ENCODE measurements around the gene GABARAPL2. TPM values are rescaled to one million over a fixed set of nuclear protein-coding genes. Genes with fewer than 3 reads are reported as not detected.

GABARAPL2 gene
- total RNA-seq, 1 donor from 2014 or later, result 105 TPM

DNA sequence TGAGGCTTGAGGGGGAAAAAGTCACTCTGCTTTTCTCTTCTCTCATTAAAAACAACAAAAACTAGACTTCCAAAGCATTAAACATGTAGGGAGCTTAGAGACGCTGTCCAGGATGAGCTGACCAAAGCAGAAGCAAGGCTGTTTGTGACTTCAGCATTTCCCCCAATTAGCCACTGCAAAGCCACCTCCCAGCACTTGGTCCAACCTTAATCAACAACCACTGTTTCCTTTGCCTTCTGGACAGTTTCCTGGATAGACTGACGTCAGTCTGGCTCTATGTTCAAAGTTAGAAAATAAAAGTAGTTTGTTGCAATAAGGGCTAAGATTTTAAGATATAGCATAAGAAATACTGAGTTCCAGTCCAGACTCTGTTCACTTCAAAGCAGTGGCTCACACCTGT, 13.2 kb upstream of the GABARAPL2 start:
- DNase-seq (ENCODE audit: low read depth), result no peak

DNA sequence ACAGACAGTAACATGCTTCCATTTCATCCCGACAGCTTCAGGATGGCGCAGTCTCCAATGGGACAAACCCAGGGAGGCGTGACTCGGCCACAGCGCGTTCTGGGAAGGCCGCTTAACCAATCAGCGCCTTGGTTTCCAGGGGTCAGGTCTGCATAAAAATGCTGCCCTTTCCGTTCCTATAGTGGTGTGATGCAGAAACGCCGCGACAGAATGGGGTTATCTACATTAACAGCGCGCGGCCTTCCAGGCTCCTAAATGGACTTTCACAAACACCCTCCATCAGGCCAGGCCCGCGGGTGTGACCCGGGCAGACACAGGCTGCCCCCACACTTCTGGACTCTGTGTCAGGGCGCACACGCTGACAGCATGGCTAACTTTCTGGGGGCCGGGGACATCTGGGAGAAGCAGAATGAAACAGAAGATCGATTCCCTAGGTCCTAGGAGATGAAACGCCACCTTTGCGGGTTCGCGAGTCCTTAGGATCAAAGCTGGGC, 10.9 kb upstream of the GABARAPL2 start:
- peak; percentile 93 for DNase-seq (ENCODE audit: low read depth)

DNA sequence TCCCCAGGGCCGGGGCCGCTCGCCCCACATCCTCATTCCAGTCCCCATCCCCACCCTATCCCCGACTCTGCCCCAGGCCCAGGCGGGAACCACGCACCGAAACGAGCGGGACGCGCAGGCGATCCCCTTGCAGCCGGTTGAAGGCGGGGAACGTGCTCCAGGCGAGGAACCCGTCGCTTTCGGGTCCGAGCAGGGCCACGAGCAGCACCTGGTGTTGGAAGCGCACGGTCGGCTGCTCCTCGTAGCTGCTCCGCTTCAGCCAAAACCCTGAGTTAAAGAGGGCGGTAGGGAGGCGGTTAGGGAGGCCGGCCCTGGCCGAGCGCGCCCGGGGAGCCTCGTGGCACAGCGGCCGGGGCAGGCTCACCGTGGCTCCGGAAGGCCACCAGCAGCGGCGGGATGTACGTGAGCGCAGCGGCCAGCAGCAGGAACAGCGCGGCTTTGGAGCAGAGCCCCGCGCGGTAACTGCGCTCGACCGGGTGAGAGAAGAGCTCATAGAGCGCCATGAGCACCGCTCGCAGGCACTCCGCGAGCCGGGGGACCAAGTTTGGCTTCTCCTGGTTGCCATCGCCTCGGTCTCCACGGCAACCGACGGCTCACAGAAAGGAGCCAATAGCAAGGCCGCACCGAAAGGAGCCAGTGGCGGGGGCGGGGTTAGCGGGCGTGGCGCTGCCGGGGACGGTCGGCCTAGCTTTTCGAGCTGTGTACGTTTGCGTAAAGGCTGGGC, 10.3 kb upstream of the GABARAPL2 start, which contains the start of gene TMEM231:
TMEM231 (minus strand) TSS at position 546 of the 724 bp plus-strand sequence; CDS start at position 503, 43 bp downstream.
- peak; percentile 96 for DNase-seq (ENCODE audit: low read depth)

DNA sequence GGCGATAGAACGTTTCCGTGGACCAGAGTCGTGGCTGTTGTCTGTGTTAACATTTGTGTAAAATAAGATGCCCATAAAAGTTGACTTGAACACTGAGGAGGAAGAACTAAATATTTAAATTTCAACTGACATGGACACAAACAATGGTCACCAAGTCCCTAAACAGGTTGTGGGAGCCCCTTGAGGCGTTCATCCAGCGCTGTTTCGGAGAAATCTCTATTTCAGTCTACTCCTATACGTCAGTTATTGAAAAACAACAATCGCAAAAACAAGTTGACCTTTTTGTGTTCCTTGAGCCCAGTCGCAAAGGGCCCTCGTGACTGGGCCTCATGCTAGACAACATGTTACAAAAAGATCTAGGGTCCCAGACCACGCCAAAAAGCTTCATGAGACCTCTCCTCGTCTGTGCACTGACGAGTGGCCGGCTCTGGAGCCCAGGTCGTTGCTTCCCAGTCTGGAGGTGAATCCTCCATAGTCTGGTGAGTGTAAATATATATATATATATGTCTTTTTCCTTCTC, 9.7 kb upstream of the GABARAPL2 start:
- no peak for DNase-seq (ENCODE audit: low read depth)

DNA sequence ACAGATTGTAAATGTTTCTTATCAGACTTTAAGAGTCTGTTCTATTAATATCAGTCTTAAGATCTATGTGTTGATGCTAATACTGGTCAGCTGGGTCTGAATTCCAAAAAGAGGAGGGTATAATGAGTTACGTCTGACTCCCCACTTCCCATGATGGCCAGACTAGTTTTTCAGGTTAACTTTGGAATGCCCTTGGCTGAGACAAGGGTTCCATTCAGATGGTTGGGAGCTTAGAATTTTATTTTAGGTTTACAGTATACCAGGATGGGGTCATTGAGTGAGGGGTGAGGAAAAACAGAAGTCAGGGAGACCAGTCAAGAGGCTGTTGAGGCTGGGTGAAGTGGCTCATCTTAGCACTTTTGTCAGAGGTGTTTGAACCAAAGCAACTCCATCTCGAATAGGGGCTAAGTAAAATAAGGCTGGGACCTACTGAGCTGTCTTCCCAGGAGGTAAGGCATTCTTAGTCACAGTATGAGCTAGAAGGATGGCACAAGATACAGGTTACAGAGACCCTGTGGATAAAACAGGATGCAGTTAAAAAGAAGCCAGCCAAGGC, 7.3 kb upstream of the GABARAPL2 start:
- DNase-seq (ENCODE audit: low read depth), result no peak

DNA sequence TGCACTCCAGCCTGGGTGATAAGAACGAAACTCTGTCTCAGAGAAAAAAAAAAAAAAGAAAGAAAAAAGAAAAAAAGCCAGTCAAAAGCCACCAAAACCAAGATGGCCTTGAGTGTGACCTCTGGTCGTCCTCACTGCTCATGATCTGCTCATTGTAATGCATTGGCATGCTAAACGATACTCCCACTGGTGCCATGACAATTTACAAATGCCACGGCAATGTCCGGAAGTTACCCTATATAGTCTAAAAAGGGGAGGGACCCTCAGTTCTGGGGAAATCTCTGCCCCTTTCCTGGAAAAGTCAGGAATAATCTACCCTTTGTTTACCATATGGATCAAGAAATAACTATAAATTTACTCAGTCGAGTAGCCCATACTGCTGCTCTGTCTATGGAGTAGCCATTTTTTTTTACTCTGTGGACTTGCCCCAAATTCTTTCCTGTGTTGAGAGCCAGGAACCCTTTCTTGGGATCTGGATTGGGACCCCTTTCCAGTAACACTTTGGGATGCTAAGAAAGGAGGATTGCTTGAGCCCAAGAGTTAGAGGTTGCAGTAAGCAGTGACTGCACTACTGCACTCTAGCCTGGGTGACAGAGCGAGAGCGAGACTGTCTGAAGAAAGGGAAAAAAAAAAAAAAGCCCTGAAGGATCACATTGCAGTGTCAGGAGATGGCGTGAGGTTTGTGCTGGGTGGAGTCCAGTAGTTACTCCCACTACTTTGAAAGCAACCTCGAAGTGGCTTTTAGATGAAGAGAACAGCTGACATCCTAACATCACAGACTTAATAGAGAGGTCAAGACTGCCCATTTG, 6.4 kb upstream of the GABARAPL2 start:
- DNase-seq (ENCODE audit: low read depth), result peak; percentile 92

DNA sequence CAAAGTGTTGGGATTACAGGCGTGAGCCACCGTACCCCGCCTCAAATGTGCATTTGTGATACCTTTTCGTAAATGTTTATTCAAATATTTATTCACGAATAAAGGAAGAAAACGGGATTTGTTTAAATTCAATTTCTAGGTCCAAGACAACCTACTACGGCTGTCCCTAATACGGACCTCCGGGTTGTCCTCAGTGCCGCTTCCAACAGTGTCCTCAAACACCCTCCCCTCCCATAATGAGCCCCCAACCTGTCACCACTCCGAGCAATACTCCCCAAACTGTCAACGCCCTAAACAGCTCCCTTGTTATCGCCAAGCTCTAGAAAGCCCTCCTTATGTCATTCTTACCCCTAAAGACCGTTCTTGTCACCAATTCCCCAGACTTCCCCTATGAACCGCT, 539 bp upstream of the GABARAPL2 start:
- no peak for DNase-seq (ENCODE audit: low read depth)

DNA sequence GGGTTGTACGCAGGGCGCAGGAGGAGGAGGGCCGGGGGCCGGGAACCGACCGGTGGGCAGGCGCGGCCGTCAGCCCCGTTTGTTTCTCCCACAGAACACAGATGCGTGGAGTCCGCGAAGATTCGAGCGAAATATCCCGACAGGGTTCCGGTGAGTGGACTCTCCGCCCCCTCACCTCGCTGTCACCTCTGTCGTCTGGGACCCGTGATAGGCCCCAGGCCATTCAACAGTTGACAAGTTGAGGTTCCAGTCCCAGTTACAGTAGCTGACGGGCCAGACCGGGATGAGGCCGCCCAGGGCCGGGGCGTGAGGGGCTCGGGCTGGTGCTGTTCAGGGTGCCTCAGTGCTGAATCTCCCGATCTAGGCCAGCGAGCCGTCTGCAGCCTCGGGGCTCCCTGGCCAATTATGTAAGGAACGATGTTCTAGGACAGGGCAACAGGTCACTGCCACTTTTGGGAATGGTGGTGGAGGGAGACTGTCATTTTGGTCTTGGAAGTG, 628 bp downstream of the GABARAPL2 start:
- DNase-seq (ENCODE audit: low read depth), result no peak

DNA sequence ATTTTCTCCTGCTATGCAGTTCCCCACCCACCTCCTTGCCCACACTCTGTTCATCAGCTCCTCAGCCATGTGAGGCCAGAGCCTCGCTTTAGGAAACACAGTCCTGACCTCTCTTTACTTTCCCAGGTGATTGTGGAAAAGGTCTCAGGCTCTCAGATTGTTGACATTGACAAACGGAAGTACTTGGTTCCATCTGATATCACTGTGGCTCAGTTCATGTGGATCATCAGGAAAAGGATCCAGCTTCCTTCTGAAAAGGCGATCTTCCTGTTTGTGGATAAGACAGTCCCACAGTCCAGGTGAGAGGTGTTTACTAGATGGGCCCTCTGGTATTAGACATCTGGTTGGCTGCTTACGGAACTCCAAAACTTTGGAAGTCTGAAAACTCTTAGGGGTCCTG, 1.7 kb downstream of the GABARAPL2 start:
- no peak for DNase-seq (ENCODE audit: low read depth)

DNA sequence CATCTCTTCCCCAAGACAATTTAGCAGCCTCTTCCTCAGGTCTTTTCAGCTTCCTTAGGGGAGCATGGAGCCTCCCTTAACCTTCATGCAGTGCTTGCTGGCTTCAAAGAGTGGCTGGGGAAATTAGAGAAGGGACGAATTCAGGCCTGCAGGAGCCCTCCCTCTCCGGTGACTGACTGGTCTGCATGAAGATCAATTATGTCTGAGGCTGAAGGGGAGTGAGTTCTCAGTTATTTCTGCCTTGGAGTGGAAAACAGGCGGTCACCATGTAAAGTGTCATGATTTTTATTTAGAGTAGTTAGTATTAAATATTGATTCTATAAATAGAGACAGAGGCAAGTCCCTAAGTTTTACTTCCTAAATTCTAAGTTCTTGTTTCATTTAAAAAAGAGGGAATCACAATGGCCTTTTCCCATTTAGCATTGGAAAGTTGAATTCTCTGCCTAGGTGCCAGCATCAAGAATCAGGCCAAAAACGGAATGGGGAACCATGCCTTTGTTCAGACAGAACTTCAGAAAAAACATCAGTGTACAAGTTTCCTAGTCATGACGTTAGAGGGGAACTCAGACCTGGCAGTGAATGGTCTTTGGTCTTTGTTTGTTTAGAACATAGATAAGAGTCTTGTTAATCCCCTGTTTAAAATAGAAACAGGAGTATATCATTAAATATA, 4.4 kb downstream of the GABARAPL2 start:
- DNase-seq (ENCODE audit: low read depth), result no peak

DNA sequence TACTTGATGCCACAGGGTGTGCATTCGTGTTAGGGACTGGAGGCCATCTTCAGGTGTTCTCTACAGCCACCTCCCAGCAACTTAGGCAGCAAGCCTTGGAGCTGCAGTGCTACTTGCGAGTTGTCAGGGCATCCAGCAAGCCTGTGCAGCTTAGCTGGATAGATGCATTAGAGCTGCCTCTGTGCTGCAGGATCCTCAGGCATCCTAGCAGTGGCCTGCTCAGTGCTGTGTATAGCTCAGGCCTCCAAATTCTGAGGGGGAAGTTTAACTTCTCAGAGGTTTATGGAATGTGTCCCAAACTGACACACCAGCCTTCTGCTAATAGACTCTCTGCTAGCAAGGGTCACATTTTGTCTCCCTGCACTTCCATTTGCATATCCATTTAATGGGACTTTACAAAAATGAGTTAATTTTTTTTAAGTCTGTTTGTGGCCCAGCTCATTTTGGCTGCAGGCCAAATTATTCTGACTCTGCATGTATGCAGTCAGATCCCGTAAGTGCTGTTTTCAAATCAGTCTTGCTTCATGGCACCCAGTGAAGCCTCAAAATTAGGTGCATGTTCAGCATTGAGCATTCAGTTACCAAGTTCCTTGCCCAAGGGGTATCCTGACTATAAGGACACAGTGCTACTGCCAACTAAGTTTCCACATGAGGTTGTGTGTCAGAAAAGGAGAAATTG, 6.8 kb downstream of the GABARAPL2 start:
- DNase-seq (ENCODE audit: low read depth), result no peak

DNA sequence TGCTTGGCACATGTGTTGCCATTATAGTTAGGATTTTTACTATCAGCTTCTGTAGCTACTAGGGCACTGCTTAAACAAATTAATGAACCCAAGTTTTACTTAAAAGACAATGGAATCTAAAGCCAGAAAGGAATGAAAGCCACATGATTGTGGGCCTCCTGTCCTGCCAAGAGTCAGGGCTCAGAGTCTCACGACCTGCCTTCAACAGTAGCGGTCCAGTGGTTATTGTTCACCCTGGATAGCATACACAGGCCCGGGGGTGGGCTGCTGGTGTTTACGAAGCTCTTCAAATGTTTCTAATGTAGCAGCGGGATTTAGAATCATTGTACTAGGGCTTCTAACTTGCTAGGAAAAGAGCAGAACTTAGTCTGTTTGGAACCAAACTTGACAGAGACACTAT, 7.8 kb downstream of the GABARAPL2 start:
- DNase-seq (ENCODE audit: low read depth), result no peak

DNA sequence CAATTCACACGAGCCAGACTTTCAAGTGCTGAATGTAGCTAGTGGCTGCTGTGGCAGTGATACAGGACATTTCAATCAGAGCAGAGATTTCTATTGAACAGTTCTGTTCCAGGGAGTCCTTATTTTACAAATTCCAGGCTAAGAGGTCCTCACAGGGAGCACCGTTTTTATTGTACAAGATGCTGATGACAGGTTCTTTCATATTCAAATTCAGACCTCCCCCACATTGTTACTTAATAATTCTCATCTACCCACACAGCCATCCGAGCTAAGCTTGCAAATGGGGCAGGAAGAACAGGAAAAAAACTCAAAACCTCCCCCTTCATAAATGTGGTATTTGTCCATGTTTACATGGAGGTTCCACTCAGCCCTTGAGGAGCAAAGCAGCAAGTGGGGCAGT, 9.8 kb downstream of the GABARAPL2 start:
- DNase-seq (ENCODE audit: low read depth), result no peak

DNA sequence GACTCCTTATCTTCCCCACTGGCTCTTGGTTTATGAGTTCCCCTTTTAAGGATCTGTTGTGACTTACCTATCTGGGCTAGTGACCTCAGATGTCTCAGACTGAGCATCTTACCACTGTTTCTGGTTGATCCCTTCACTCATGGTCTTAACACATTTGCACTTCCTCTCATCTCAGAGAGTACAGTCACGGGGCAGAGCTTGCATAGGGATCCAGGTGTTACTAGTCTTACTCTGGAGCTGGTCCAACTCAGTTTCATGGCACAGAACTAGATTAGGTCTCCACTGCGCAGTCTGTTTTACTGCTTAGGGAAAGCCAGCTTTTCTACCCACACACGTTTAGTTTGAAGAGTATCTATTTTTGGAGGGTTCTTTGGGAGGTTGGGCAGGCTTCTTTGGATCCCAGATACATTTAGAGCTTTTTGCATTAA, 10.2 kb downstream of the GABARAPL2 start:
- no peak for DNase-seq (ENCODE audit: low read depth)

DNA sequence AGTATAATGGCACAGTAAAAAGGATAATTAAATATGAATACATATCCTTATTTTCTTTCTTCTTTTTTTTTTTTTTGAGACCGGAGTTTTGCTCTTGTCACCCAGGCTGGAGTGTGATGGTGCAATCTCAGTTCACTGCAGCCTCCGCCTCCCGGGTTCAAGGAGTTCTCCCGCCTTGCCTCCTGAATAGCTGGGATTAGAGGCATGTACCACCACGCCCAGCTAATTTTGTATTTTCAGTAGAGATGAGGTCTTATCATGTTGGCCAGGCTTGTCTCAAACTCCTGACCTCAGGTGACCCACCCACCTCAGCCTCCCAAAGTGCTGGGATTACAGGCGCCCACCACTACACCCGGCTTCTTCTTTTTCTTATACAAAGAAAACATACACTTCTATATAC, 12.0 kb downstream of the GABARAPL2 start:
- no peak for DNase-seq (ENCODE audit: low read depth)

DNA sequence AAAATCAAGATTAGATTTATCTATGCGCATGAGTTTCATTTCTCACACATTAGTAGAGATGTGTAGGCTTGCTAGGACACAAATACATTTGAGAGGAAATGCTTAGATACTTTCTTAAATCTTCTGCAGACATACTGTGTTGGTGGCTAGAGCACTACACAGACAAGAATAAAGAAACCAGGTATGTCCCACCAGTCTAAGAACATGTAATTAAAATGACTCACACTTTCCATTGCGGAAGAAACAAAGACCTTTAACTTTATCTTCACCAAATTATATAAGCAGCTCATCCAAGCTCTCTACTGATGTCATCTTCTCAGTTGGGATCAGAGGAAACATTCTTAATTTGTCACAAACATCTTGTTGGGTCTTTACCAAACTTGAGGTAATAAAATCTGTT, 12.5 kb downstream of the GABARAPL2 start:
- DNase-seq (ENCODE audit: low read depth), result no peak

DNA sequence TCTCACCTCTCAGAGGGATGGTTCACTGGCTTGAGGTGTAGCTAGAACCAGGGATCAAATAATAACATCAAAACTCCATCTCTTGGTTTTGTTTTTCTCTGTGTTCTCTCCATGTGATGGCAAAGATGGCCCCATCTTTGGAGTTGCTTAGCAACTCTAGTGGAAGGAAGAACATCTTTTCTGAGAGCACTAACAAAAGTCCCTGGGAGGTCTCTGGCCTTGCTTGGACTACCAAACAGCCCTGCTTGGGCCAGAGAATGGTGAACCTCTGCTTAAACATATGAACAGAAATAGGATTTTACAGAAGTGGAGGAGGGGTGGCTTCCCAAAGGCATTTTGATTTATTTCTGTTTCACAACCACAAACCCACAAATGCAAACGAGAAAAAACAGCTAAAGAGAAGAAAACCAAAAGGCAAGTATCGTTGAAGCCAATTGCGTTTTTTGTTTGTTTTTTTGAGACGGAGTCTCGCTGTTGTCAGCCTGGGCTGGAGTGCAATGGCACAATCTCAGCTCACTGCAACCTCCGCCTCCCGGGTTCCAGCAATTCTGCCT, 13.2 kb downstream of the GABARAPL2 start:
- no peak for DNase-seq (ENCODE audit: low read depth)

DNA sequence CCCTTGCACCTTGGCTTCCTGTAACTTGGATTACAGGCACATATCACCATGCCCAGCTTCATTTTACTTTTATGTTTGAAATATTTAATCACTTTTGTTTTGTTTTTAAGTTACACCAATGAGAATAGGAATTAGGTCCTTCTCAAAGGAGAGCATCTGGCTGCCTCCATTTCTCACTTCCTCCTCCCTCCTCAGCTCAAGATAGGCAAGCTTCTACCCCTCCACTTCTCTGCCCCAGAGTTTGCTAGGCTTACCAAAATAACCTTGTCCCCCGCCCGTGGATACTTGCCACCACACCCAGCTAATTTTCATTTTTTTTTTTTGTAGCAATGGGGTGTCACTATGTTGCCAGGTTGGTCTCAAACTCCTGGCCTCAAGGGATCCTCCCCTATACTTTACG, 17.9 kb downstream of the GABARAPL2 start:
- DNase-seq (ENCODE audit: low read depth), result no peak

DNA sequence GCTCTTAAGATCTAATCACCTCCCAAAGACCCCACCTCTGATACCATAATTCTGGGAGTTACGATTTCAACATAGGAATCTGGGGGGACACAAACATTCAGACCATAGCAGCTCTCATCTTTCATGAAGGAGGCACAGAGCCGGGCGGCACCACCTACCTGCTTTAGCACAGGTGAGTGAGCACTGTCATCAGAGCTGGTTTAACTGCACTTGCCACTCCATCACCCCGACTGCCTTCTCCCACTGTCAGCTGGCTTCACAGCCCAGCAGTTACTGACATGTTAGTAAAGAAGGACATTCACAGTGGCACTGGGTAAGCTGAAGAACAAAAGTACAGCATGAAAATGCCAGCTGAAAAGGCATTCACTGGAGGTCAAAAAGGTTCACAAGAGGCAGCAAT, 22.5 kb downstream of the GABARAPL2 start:
- no peak for DNase-seq (ENCODE audit: low read depth)

DNA sequence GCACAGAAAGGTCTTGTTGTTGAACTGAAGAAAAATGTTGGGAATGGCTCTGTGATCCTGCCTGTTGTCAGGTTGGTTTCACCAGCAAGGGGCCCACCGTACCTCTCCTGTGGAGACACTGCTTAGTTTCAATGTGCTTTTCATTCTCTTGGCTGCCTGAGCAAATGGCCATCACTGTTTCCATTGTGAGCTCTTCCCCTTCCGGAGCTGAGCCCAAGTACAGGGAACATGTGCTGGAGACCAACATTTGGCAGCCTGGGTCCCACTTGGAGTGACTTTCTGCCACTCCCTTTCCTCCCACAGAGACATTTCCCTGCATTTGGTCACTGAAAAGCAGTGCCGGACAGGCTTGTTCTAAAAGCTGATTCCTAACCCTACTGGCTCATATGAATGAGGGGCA, 23.1 kb downstream of the GABARAPL2 start:
- DNase-seq (ENCODE audit: low read depth), result no peak

Data from myocyte (in vitro differentiated cells).